ENCODE results near the gene INTS14.

Gene INTS14

GRCh38 chr15:65638681-65639089 lies 27.8 kb upstream of the INTS14 start:
- Histone ChIP-seq H3K27me3 (replicated peaks) (no peaks in the 10 kb centered on the region), H3K27ac (no peak overlapping the region), H3K36me3 (replicated peaks) (no peaks in the 10 kb centered on the region), H3K4me3 (ENCODE audit: low read depth, low read length) (no peak overlapping the region)
- peak; percentile 47 for DNase-seq
- in situ Hi-C loops (cut with HindIII; ENCODE audit: low pct_ligation_motif_present, low sequenced_read_pairs) = loop anchor here (25.0 kb wide), 1 partner anchor 224 kb away; the partner anchor contains the start of gene RAB11A
- TF ChIP-seq, protein P1, sequence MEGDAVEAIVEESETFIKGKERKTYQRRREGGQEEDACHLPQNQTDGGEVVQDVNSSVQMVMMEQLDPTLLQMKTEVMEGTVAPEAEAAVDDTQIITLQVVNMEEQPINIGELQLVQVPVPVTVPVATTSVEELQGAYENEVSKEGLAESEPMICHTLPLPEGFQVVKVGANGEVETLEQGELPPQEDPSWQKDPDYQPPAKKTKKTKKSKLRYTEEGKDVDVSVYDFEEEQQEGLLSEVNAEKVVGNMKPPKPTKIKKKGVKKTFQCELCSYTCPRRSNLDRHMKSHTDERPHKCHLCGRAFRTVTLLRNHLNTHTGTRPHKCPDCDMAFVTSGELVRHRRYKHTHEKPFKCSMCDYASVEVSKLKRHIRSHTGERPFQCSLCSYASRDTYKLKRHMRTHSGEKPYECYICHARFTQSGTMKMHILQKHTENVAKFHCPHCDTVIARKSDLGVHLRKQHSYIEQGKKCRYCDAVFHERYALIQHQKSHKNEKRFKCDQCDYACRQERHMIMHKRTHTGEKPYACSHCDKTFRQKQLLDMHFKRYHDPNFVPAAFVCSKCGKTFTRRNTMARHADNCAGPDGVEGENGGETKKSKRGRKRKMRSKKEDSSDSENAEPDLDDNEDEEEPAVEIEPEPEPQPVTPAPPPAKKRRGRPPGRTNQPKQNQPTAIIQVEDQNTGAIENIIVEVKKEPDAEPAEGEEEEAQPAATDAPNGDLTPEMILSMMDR (IDR thresholded peaks at IDR 0.05; ENCODE audit: low read depth, low read length, missing control alignments) = peak; percentile 85

DNA sequence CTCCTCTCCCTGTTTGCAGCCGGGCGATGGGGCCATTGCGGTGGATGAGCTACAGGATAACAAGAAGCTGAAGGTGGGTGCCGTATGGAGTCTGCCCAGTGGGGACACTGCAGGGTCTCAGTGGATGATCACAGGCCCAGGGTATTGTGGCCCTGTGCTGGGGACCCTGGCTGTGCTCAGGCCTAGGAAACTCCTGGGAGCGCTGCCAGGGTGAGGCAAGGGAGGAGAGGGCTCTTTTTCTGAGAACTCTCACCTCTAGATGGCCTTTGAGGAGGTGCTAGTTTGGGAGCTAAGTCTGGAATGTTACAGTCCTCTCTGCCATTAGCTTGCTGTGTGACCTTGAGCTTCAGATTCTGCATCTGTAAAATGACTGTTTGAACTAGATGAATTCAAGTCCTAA lies 27.2 kb upstream of the INTS14 start:
- no peak for DNase-seq
- in situ Hi-C loops (cut with HindIII; ENCODE audit: low pct_ligation_motif_present, low sequenced_read_pairs) = loop anchor here (25.0 kb wide), 1 partner anchor 224 kb away; the partner anchor contains the start of gene RAB11A
- TF ChIP-seq, protein P1 (IDR thresholded peaks at IDR 0.05; ENCODE audit: low read depth, low read length, missing control alignments) = no peak
- H3K27ac ChIP-seq = no peak overlapping the region
- no peaks in the 10 kb centered on the region for H3K36me3 ChIP-seq (replicated peaks)
- no peak overlapping the region for H3K4me3 ChIP-seq (ENCODE audit: low read depth, low read length)
- no peaks in the 10 kb centered on the region for H3K27me3 ChIP-seq (replicated peaks)

GRCh38 chr15:65634356-65634755 lies 23.4 kb upstream of the INTS14 start:
- TF ChIP-seq, protein P1 (IDR thresholded peaks at IDR 0.05; ENCODE audit: low read depth, low read length, missing control alignments) = no peak
- H3K27me3 ChIP-seq (replicated peaks) = no peaks in the 10 kb centered on the region
- no peak overlapping the region for H3K27ac ChIP-seq
- in situ Hi-C loops (cut with HindIII; ENCODE audit: low pct_ligation_motif_present, low sequenced_read_pairs) = loop anchor here (25.0 kb wide), 1 partner anchor 228 kb away; the partner anchor contains the start of gene RAB11A
- DNase-seq = no peak
- H3K36me3 ChIP-seq (replicated peaks) = no peaks in the 10 kb centered on the region
- H3K4me3 ChIP-seq (ENCODE audit: low read depth, low read length) = no peak overlapping the region

- TF ChIP-seq, protein P1 (IDR thresholded peaks at IDR 0.05; ENCODE audit: low read depth, low read length, missing control alignments) = no peak
- Histone ChIP-seq H3K27ac (no peak overlapping the region), H3K4me3 (ENCODE audit: low read depth, low read length) (no peak overlapping the region), H3K36me3 (replicated peaks) (no peaks in the 10 kb centered on the region), H3K27me3 (replicated peaks) (no peaks in the 10 kb centered on the region)
- DNase-seq = no peak
- in situ Hi-C loops (cut with HindIII; ENCODE audit: low pct_ligation_motif_present, low sequenced_read_pairs) = loop anchor here (25.0 kb wide), 1 partner anchor 229 kb away; the partner anchor contains the start of gene RAB11A
These were observed 22.8 kb upstream of the INTS14 start for GRCh38 chr15:65633752-65634151.

DNA sequence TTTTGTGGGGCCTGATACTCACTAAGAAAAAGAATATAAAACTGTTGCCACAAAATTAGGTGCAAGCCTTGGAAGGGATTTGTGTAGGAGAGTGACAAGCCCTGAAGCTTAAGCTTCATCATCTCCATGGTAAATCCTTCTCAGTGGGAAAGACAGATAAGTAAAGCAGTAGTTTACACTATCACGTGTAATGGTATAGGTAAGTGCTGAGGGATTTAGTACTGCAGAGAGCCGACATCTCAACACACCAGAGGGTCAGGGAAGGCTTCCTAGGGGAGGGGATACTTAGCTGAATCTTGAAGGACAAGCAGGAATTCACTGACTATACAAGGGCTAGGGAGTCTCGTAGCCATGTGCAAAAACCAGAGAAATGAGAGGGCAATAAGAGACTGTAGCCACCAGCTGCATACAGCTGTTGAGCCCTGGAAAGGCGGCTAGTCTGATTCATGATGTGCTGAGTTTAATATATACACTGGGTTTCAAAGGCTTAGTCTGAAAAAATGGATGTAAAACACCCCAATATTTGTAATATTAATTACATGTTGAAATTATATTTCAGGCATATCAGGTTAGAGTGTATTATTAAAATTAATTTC lies 21.9 kb upstream of the INTS14 start:
- in situ Hi-C loops (cut with HindIII; ENCODE audit: low pct_ligation_motif_present, low sequenced_read_pairs) = loop anchor here (25.0 kb wide), 1 partner anchor 229 kb away; the partner anchor contains the start of gene RAB11A
- H3K36me3 ChIP-seq (replicated peaks) = no peaks in the 10 kb centered on the region
- TF ChIP-seq, protein P1 (IDR thresholded peaks at IDR 0.05; ENCODE audit: low read depth, low read length, missing control alignments) = no peak
- H3K4me3 ChIP-seq (ENCODE audit: low read depth, low read length) = no peak overlapping the region
- no peaks in the 10 kb centered on the region for H3K27me3 ChIP-seq (replicated peaks)
- no peak overlapping the region for H3K27ac ChIP-seq
- no peak for DNase-seq

Measured in brain microvascular endothelial cell (primary cell).